ENCODE measurements around the gene ALDH1B1.
"Not testable (repeated sequence)": the region's sequence is repeated elsewhere in the genome, so short reads cannot be mapped to it uniquely, and the experiment has no call there.

The ALDH1B1 gene

DNA sequence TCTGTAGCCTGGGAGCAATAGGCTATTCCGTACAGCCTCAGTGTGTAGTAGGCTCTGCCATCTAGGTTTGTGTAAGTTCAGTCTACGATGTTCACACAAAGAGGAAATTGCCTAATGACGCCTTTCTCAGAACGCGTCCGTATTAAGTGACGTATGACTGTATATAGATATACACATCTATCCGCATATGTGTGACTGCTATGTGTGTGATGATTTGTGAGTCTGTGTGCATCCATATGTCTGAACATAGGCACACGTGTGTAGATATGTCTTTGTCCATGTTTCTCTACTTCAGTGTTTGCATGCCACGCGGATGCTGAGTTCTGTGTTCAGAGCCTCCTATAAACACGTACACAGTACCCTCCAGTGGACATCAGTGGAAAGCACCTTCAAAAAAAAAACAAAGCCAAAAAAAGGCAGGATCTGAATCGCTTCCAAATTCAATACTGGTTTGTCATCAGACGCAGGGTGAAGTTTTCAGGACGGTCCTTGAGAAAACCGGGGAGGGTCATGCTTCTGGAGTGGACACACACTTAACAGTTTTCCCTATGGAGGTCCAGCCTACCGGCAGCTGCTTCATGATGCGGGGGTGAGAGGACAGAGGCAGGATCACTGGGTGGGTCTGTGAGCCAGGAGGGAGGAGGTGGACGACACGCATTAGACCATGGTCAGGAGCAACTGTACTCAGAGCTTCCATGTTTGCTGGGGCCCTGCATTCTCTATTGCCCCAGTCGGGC is 29.5 kb upstream of the ALDH1B1 start:
- DNase-seq = peak; percentile 25

DNA sequence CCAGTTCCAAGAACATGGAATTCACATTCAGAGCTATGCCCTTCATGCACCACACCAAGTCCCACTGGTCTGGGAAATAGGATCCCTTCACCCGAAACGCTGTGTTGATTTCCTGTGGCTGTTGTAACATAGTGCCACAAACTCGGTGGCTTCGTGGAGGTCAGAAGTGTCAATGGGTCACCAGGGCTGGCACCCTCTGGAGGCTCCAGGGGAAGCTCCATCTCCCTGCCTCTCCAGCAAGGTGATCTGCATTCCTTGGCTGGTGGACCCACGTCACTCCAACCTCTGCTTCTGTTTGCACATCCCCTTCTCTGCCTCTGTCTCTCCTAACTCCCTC is 28.9 kb upstream of the ALDH1B1 start:
- DNase-seq = no peak

DNA sequence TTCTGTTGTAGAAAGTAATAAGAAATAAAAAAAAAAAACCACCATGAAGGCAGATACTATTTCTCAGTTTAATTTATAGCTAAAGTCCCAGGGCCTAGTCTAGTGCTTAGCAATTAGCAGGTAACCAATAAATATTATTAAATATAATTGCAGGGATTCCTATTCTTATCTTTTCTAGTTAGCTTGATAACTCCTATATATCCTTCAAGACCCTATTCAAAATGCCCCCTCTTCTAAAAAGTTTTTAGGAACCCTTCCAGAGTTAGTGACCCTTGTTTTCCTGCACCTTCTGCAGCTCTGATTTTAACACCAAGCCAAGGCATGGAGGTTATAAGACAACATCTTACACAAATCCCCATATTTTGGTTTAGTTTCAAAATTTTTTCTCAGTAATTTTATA is 24.6 kb upstream of the ALDH1B1 start:
- DNase-seq = no peak

DNA sequence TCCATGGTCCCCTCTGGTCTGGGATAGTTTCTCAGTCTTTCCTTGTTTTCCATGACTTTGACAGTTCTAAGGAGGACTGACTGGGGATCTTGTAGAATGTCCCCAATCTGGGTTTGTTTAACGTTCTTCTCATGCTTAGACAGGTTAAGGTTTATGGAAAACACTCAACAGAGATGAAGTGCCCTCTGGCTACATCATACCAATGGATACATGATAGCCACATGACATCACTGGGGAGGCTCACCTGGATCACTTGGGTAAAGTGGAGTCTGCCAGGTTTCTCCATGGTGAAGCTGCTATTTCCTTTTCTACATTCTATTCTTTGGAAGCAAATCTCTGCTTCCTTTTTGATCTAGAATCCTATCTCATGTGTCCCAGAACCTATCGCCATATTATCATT is 23.8 kb upstream of the ALDH1B1 start:
- no peak for DNase-seq

DNA sequence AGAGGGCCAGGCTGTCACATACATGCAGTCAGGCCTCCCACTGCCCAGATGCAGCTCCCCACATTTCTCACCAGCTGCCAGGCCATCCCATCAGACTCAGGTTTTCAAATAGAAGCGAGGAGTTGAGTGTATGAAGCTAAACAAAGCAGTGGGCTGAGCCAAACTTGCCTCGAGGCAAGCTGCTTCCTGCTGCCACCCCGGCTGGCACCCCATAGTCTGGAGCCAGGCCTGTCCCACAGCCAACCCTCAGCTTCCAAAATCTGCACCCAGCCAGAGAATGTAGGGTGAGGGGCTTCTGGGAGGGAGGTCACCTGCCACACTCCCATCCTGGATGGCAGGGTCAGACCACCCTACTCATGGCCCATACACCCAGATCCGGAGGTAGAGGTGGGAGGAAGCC is 22.3 kb upstream of the ALDH1B1 start:
- DNase-seq = no peak

DNA sequence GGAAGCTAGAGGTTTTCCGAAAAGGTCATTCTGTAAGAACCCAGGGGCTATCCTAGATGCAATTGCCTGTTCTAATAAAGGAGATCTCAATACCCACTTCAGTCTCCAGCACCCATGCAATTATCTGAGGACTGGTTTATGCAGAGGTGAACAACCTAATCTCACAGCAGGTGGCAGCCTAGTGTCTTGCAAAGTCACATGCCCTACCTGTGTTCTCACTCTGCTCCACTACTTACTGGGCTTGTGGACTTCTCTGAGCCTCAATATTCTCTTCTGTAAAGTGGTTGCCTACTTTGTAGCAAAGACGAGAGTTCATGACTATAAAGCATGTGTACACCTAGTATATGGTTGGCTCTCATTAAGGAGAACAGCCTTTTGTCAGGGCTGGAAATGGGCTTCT is 21.0 kb upstream of the ALDH1B1 start:
- peak; percentile 11 for DNase-seq

DNA sequence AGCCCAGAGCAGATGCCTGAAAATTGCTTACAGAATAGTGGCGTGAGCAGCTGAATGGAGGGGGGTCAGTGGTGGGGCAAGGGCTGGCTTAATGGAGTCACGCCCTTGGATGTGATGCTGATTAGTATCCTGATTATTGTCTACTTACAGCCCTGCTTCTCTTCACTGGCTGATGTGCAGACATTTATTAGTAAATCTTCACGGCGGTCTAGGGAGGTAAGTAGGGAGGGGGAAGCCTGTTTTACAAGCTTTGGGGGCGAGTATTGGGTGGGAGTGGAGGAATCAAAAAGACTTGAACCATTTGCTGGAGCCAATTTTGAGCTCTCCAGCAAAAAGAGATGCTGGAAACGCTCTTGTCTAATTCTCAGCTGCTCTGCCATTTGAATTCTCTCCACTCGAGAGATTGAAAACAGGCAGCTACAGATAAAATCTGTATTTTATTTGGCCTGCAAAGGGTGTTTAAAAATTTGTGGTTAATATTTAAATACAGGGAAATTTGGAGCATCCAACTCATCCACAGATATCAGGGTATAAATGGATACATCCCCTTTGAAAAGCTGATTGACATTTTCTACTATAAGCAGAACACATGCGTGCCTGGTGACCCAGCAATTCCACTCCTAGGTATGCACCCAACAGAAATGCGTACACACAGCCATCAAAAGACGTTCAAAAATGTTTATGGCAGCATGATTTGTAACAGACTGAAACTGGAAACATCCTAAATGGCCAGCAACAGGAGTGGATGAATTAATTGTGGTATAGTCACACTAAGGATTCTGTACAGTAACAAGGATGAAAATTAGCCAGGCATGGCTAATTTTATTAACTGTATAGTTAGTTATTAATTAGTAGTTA is 19.5 kb upstream of the ALDH1B1 start:
- DNase-seq = no peak

DNA sequence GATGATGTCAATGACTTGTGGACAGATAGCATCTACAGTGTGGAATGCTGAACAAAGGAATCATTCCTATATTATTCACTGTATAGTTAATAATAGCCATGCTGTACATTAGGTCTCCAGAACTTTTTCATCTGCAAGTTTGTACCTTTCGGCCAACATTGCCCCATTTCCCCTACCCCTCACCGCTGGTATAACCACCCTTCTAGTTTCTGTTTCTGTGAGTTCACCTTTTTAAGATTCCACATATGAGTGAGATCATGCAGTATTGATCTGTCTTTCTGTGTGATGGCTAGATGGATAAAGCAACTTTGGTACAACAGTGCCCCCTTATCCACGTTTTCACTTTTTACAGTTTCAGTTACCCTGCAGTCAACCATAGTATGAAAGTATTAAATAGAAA is 18.8 kb upstream of the ALDH1B1 start:
- DNase-seq = no peak

DNA sequence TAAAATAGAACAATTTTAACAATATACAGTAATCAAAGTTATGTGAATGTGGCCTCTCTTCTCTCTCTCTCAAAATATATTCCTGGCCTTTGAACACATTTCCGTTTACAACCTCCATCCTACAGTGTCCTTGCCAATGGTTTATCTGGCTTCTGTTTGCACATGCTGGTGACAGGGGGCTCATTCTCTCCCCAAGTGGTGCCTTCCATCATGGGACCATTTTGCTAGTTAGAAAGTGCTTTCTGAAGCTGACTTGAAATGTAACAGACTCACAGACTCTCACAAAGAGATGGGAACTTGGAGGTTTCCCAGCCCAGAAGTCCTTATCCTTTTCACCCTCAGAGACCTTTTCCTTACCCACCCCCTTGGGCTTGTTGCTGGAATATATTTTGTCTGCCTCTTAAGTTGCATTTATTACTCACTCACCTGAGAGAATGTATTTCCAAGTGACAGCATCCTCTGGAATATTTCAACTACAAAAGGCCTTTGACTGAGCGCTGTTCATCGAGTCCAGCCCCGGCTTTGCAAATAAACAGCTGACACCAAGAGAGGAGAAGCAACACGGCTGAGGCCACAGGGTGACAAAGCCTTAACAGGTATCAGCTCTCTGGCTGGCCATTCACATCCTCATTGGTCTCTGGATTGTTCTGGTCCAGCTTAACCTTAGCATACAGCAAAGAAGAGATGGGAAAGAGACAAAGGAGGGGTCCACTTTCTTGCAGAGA is 17.5 kb upstream of the ALDH1B1 start:
- no peak for DNase-seq

DNA sequence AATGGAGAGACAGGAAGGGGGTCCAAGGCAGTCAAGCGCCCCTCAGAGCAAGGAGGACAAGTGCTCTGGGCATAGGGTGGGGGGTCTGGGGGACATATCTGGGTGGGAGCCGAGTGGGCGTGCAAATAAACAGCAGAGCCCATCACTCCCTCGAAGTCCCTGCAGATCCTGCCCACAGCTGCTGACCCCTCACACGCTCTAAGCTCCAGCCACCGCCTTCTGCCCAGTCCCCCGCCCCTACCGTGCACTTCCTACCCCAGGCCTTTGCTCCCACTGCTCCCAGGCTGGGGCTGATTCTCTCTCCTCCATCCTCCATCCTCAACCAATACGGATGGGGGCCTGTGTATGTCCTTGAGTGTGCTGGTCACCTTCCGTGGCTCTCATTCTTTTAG is 16.9 kb upstream of the ALDH1B1 start:
- DNase-seq = no peak

DNA sequence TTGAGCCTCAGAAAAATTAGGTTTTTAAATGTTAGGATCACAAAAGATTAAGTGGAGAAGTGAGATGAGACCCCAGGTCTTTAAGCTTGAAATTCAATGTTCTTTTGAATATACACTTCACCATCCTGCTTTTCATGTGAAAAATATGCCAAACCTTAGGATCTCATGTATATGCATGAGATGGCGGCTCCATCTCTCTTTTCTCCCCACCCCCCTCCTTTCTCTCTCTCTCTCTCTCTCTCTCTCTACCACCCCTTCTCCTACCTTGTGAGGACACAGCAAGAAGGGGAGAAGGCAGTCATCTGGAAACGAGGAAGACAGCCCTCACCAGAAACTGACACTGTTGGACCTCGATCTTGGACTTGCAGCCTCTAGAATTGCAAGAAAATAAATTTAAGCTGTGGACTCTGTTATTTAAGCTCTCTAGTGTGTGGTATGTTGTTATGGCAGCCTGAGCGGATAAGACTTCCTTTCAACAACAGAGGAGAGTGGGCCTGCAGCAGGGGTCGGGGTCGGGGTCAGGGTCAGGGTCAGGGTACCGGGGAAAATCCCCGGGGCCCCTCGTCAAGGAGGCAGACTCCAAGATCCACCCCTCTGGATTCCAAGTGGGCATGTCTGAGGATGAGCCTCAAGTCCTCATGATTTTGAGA is 16.4 kb upstream of the ALDH1B1 start:
- DNase-seq = no peak

DNA sequence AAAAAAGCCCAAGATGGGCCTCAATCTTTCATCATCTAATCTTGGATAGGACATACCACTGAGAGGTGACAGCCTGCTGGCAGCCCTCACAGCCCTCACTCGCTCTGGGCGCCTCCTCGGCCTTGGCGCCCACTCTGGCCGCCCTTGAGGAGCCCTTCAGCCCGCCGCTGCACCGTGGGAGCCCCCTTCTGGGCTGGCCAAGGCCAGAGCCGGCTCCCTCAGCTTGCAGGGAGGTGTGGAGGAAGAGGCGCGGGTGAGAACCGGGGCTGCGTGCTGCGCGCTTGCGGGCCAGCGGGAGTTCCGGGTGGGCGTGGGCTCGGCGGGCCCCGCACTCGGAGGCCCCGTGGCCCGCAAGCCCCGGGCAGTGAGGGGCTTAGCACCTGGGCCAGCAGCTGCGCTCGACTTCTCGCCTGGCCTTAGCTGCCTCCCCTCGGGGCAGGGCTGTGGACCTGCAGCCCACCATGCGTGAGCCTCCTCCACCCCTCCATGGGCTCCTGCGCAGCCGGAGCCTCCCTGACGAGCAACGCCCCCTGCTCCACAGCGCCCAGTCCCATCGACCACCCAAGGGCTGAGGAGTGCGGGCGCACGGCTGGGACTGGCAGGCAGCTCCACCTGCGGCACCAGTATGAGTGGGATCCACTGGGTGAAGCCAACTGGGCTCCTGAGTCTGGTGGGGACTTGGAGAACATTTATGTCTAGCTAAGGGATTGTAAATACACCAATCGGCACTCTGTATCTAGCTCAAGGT is 15.0 kb upstream of the ALDH1B1 start:
- DNase-seq = not testable (repeated sequence)

DNA sequence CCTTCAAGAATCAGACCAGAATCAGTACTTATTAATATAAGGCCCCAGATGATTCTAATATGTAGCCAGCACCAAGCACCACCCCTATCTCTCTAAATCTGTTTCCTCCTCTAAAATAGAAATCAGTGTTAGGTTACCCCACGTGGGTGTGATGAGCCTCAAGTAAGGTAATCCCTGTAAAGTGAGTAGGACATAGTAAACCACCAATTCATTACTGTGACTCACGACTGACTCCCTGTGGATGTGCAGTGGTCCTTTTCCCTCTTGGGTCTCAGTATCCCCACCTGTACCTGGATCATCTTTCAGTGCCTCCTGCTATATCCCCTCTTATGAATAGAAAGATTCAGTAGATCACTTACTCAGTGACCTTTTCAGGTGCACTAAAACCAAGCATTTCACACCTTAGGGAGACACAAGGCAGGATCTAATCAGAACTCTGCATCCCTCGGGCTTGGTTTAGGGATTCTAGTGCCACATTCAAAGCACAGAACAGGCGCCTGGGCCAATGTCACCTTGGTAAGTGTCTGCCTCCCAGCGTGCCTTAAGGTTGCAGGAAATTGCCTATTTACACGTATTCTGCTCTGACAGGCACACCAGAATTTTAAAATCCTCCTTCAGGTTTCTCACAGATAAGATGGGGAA is 12.2 kb upstream of the ALDH1B1 start:
- no peak for DNase-seq

DNA sequence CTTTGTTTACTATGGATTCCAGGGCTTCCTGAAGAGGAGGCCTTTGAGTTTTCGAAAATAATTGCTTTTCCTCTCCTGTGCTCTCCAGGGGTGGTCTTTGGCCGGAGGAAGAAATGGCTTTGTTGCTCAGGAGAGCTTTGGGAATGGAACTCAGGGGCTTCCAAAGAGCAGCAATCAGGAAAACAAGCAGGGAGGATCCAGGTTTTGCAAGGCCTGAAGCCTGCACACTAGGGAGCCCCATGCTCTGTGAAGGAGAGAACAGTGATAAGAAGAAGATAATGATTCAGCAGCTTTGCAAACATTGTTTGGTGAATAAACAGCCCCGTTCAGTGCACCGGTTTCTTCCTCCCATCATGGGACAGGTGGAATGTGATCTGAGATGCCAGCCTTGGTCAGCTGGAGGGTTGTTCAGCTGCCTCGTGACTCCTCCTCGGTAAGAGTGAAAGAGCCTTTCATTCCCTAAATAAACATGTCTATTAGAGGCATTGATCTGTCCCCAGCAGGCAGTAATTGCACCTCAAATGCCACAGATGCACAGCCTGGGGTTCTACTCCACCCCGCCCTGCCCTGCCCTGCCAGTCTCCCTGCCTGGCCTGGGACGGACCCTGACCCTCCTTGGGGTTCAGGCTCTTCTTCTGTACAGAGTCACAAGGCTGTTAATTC is 11.5 kb upstream of the ALDH1B1 start:
- no peak for DNase-seq

DNA sequence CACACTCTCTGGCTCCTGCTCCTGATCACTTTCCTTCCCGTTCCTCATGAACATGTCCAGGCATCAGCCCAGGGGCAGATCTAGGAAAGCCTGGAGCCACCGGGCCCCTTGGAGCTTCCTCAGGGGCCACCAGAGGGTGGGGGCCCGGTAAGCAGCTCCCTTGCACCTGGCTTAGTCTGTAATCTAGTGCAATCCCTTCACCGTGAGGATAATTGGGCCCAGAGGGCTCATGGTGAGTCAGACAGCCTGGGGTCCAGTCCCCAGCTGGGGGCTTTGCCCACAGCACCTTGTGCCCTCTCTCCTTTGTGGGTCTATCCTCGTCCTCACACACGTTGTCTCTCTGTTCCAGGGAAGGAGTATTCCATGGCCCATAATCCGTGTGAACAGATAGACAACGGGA is 10.4 kb upstream of the ALDH1B1 start:
- DNase-seq = no peak

DNA sequence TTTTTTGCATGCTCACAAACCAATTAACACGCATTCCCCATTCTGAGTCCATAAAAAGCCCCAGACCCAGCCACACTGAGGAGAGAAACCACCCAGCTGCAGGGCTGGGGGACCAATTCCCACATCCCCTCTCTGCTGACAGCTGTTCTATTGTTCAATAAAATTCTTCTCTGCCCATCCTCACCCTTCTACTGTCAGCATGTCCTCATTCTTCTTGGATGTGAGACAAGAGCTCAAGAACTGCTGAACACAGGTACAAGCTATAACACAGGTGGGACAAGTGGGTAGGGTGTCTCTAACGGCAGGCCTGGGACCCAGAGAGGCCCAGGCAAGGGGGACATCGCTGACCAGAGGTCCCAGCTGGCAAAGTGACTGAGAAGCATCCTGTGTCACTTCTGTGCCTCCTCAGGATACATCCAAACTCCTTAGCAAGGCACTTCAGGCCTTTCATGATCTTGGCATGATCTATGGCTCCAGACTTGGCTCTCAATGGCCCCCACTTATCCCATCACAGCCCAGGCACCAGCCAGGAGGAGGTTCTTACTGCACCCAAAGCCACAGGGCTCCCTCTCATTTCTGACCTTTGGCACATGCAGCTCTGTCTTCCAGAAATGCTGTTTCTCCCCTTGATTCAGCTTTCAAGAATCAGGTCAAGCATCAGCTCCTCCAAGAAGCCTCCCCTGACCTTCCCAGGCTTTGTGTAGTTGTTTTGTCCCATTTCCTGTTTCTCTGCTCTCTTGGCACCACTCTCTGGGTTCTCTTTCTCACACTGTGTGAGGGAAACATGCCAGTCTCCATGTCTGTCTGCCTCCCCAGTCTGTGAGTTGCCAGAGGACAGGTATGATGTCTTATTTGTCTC is 7.3 kb upstream of the ALDH1B1 start:
- no peak for DNase-seq

DNA sequence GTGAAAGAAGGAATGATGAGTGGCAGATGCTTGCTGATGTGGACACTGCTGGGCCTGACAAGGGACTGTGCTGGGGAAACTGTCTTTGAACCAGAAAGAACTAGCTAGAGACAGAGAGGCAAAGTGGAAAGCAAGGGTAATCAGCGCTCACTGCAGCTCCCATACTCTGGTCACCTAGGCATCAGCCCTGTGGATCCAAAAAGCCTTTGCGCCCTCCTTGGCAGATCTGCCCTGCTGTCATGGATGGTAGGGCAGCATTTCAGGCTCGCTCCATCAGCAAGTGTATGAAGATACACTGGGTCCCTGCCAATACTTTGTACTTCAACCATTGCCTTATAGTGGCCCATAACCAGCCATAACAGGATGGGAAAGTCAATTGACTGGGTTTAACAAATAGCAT is 6.6 kb upstream of the ALDH1B1 start:
- DNase-seq = no peak

DNA sequence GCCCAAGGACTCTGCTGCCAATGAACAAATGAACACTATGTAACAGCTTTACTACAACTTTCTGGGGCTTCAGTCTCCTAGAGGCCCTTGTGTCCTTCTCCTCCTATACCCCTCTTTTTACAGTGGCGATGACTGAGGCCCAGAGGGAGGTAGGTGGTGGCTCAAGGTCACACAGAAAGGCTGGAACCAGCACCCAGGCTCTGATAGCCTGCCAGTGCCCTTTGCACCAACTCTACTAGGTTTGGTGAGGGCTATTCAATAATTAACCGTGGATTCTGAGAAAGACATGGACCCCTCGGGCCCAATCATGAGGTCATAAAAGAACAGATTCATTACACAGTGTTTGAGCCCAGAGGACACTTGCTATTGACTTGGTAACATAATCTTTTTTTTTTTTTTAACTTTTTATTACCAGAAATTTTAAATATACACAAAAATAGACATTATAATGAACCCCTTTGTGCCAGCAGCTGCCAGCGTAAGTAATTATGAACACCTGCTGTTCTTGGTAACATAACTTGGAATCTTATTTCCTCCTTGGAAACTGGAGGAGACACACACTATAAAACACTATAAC is 6.1 kb upstream of the ALDH1B1 start:
- DNase-seq = no peak

DNA sequence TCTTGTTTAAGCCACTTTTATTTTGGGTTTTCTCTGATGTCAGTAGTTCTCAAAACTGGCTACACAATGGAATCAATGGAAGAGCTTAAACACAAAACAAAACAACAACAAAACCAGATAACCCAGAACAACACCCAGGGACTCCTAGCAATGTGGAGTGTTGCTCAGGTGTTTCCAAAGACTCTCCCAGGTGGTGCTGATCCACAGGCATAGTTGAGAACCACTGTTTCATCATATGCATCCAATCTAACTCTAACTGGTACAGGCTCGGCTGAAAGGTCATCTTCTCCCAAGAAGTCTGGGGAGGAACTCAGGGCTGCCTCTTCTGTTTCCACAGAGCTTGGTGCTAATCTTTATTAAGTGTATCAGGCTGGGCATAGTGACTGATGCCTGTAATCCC is 5.4 kb upstream of the ALDH1B1 start:
- DNase-seq = no peak

DNA sequence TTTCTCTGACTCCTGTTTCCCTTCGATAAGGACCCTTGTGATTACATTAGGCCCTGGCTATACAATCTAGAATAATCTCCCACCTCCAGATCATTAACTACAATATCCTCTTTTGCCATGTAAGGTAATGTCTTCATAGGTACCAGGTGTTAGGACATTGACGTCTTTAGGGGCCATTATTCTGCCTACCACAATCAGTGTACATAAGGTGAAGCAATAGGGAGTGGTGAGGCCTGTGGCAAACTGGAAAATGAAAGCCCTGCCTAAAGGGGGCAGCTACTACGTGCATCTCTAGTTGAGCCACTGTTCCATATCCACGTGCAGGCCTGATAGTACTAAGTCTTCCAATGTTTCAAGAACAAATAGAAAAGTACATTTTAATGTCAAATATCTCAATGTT is 4.8 kb upstream of the ALDH1B1 start:
- DNase-seq = no peak

All from activated CD4-positive, alpha-beta T cell treated with anti-CD3 and anti-CD28 coated beads for 48 hours (primary cell).